PC-3 (cell line): ENCODE results near the gene HMGCLL1. TPM values are rescaled to one million over a fixed set of nuclear protein-coding genes. Genes with fewer than 3 reads are reported as not detected.

Experiments
- ATAC-seq: fragments of 200-7000 bp; cut with Tn5 transposase; 2 replicates; pipeline ENCODE4 v1.9.1; 2020; ENCODE audit warnings: mild to moderate bottlenecking, moderate library complexity
- BruUV-seq: library from RNA; stranded (reverse); fragments of 400-500 nt; replicated peaks from 2 replicates; lab custom pipeline; 2021; lab: Mats Ljungman, UMichigan
- CTCF ChIA-PET: fragments of 300-600 bp; sonication (Branson Sonifier 250); formaldehyde crosslinking; loops from one replicate; lab custom pipeline; 2022; ENCODE audit warnings: antibody characterized with exemption; lab: Charles Lee
- POLR2A ChIA-PET: fragments of 300-600 bp; sonication (Branson Sonifier 250); formaldehyde crosslinking; loops from one replicate; lab custom pipeline; 2022; ENCODE audit warnings: antibody characterized with exemption; ENCODE audit not compliant: unreplicated experiment; lab: Charles Lee
- DNase-seq: peaks from one replicate; pipeline ENCODE4 v3.0.0-alpha.2; 2015
- H2AFZ ChIP-seq: fragments of 300-600 bp; sonication (generic); 2 replicates; pipeline ENCODE4 v1.6.0; 2016; ENCODE audit warnings: antibody characterized with exemption, low read length
- H3F3A ChIP-seq: fragments of 300-600 bp; sonication (generic); one replicate; pipeline ENCODE4 v1.6.0; 2017; ENCODE audit warnings: antibody characterized with exemption, low read length, control low read depth, mild to moderate bottlenecking; ENCODE audit not compliant: unreplicated experiment
- H3K27ac ChIP-seq: fragments of 300-600 bp; sonication (generic); 2 replicates; pipeline ENCODE4 v1.5.1; 2016; ENCODE audit warnings: mild to moderate bottlenecking, low read length
- H3K27me3 ChIP-seq: fragments of 300-600 bp; sonication (generic); 2 replicates; pipeline ENCODE4 v1.6.1; 2016; ENCODE audit warnings: low read length, mixed read lengths
- H3K36me3 ChIP-seq: fragments of 300-600 bp; sonication (generic); 2 replicates; pipeline ENCODE4 v1.6.1; 2016; ENCODE audit warnings: low read depth, mixed run types, low read length, mixed read lengths
- H3K4me1 ChIP-seq: fragments of 300-600 bp; sonication (generic); 2 replicates; pipeline ENCODE4 v1.5.1; 2016; ENCODE audit warnings: low read length; ENCODE audit not compliant: insufficient read depth
- H3K4me2 ChIP-seq: fragments of 300-600 bp; sonication (generic); 2 replicates; pipeline ENCODE4 v1.6.0; 2016; ENCODE audit warnings: low read length
- H3K4me3 ChIP-seq: fragments of 300-600 bp; sonication (generic); 2 replicates; pipeline ENCODE4 v1.5.1; 2016; ENCODE audit warnings: mild to moderate bottlenecking, low read length, mixed read lengths
- H3K79me2 ChIP-seq: fragments of 300-600 bp; sonication (generic); 2 replicates; pipeline ENCODE4 v1.6.1; 2017; ENCODE audit warnings: low read length, mixed read lengths
- H3K9ac ChIP-seq: fragments of 300-600 bp; sonication (generic); 2 replicates; pipeline ENCODE4 v1.6.0; 2016; ENCODE audit warnings: mild to moderate bottlenecking, low read length
- H3K9me2 ChIP-seq: fragments of 300-600 bp; sonication (generic); replicated peaks from 2 replicates; pipeline ENCODE4 v1.6.1; 2016; ENCODE audit warnings: mixed run types, low read length, mixed read lengths
- H3K9me3 ChIP-seq: fragments of 300-600 bp; sonication (generic); 2 replicates; pipeline ENCODE4 v1.6.1; 2016; ENCODE audit warnings: low read length, mixed read lengths
- H4K20me1 ChIP-seq: fragments of 300-600 bp; sonication (generic); 2 replicates; pipeline ENCODE4 v1.6.1; 2016; ENCODE audit warnings: low read length, mixed read lengths
- EZH2 ChIP-seq: fragments of 300-600 bp; sonication (generic); IDR thresholded peaks from one replicate; pipeline ENCODE4 v1.6.1; 2017; ENCODE audit warnings: antibody characterized with exemption, mild to moderate bottlenecking, low read length; ENCODE audit not compliant: unreplicated experiment
- EZH2phosphoT487 ChIP-seq: fragments of 300-600 bp; sonication (generic); IDR thresholded peaks from 2 replicates; pipeline ENCODE4 v1.6.1; 2018; ENCODE audit warnings: mild to moderate bottlenecking, antibody characterized with exemption, low read length, borderline replicate concordance
- intact Hi-C: fragments of 100-400 bp; cut with micrococcal nuclease; formaldehyde crosslinking; loops from 2 replicates; pipeline ENCODE4 v1.9.0; 2023
- total RNA-seq: library from RNA; depleted of rRNA; stranded (reverse); fragments of >200 nt; gene quantifications from 2 replicates; pipeline ENCODE4 v1.2.3, GENCODE V29; 2014
- TF ChIP-seq, protein P1 (sequence below): fragments of 300-600 bp; sonication (generic); conservative IDR thresholded peaks from 2 replicates; pipeline ENCODE4 v1.5.1; 2017; ENCODE audit warnings: antibody characterized with exemption, low read depth, mild to moderate bottlenecking, low read length

Gene HMGCLL1
- total RNA-seq, 1 experiment from 2014 or later, result not detected

- no peak overlapping the region for H2AFZ ChIP-seq
- no peaks in the 10 kb centered on the region for H3F3A ChIP-seq
- no peaks in the 10 kb centered on the region for H4K20me1 ChIP-seq
- no peak overlapping the region for H3K4me3 ChIP-seq
- no peak for DNase-seq
- H3K9me2 ChIP-seq, result no peaks in the 10 kb centered on the region
- H3K4me1 ChIP-seq, result no peaks in the 10 kb centered on the region
- H3K9ac ChIP-seq, result no peak overlapping the region
- intact Hi-C loops, result no loop called here
- BruUV-seq, result no TSS peak
- no peaks in the 10 kb centered on the region for H3K36me3 ChIP-seq
- ChIA-PET POLR2A (no interaction called here), CTCF (no interaction called here)
- no peaks in the 10 kb centered on the region for H3K9me3 ChIP-seq
- no peak for TF ChIP-seq EZH2
- TF ChIP-seq, protein P1, sequence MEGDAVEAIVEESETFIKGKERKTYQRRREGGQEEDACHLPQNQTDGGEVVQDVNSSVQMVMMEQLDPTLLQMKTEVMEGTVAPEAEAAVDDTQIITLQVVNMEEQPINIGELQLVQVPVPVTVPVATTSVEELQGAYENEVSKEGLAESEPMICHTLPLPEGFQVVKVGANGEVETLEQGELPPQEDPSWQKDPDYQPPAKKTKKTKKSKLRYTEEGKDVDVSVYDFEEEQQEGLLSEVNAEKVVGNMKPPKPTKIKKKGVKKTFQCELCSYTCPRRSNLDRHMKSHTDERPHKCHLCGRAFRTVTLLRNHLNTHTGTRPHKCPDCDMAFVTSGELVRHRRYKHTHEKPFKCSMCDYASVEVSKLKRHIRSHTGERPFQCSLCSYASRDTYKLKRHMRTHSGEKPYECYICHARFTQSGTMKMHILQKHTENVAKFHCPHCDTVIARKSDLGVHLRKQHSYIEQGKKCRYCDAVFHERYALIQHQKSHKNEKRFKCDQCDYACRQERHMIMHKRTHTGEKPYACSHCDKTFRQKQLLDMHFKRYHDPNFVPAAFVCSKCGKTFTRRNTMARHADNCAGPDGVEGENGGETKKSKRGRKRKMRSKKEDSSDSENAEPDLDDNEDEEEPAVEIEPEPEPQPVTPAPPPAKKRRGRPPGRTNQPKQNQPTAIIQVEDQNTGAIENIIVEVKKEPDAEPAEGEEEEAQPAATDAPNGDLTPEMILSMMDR, result no peak
- H3K27me3 ChIP-seq, result no peaks in the 10 kb centered on the region
- H3K4me2 ChIP-seq, result no peak overlapping the region
- no peak overlapping the region for H3K27ac ChIP-seq
- ATAC-seq, result no peak
- no peaks in the 10 kb centered on the region for H3K79me2 ChIP-seq
Measured at GRCh38 chr6:55450005-55450404, 129.0 kb downstream of the HMGCLL1 start.

- Histone ChIP-seq H4K20me1 (no peaks in the 10 kb centered on the region), H3K9ac (no peak overlapping the region), H3K4me1 (no peaks in the 10 kb centered on the region), H2AFZ (no peak overlapping the region), H3K9me3 (no peaks in the 10 kb centered on the region), H3F3A (no peaks in the 10 kb centered on the region), H3K27me3 (no peaks in the 10 kb centered on the region), H3K9me2 (no peaks in the 10 kb centered on the region), H3K27ac (no peak overlapping the region), H3K4me3 (no peak overlapping the region), H3K36me3 (no peaks in the 10 kb centered on the region), H3K4me2 (no peak overlapping the region), H3K79me2 (no peaks in the 10 kb centered on the region)
- DNase-seq, result peak; percentile 41
- ChIA-PET CTCF (no interaction called here), POLR2A (no interaction called here)
- no peak for TF ChIP-seq EZH2
- TF ChIP-seq, protein P1, result peak; percentile 61
- intact Hi-C loops, result loop anchor here (5.0 to 10.0 kb wide), 3 partner anchors 78 to 846 kb away; no protein-coding TSS in a partner anchor
- peak; percentile 62 for ATAC-seq
- BruUV-seq, result no TSS peak
Measured at GRCh38 chr6:55449225-55449624, 129.8 kb downstream of the HMGCLL1 start.

- Histone ChIP-seq H3K4me2 (no peak overlapping the region), H3K9me3 (no peaks in the 10 kb centered on the region), H3F3A (no peaks in the 10 kb centered on the region), H3K9me2 (no peaks in the 10 kb centered on the region), H3K36me3 (no peaks in the 10 kb centered on the region), H3K4me3 (no peak overlapping the region), H3K79me2 (no peaks in the 10 kb centered on the region), H3K27ac (no peak overlapping the region), H3K9ac (no peak overlapping the region), H2AFZ (no peak overlapping the region), H3K27me3 (no peaks in the 10 kb centered on the region), H4K20me1 (no peaks in the 10 kb centered on the region), H3K4me1 (no peaks in the 10 kb centered on the region)
- CTCF ChIA-PET, result no interaction called here
- ATAC-seq (no peak), DNase-seq (no peak)
- TF ChIP-seq EZH2phosphoT487, result no peak
- no peak for TF ChIP-seq EZH2
- TF ChIP-seq, protein P1, result no peak
- POLR2A ChIA-PET, result no interaction called here
- no TSS peak for BruUV-seq
- intact Hi-C loops, result loop anchor here (5.0 to 10.0 kb wide), 3 partner anchors 79 to 846 kb away; no protein-coding TSS in a partner anchor
Measured at GRCh38 chr6:55448451-55448850, 130.5 kb downstream of the HMGCLL1 start.
